A673 (cell line): Measurements from ENCODE around the gene CCL1. TPM values are rescaled to one million over a fixed set of nuclear protein-coding genes. Genes with fewer than 3 reads are reported as not detected.

Experiments
- BruUV-seq: library from RNA; stranded (reverse); fragments of 400-500 nt; replicated peaks from 2 replicates; lab custom pipeline; 2021; lab: Mats Ljungman, UMichigan
- CTCF ChIA-PET: fragments of 300-600 bp; sonication (Branson Sonifier 250); formaldehyde crosslinking; loops from one replicate; lab custom pipeline; 2022; ENCODE audit warnings: antibody characterized with exemption; lab: Charles Lee
- POLR2A ChIA-PET: fragments of 300-600 bp; sonication (Branson Sonifier 250); formaldehyde crosslinking; loops from one replicate; lab custom pipeline; 2022; ENCODE audit warnings: antibody characterized with exemption; ENCODE audit not compliant: low non-redundant PET; lab: Charles Lee
- DNase-seq: peaks from one replicate; pipeline ENCODE4 v3.0.0-alpha.2; 2015; ENCODE audit warnings: low spot score
- H3K27ac ChIP-seq: fragments of 200-600 bp; sonication (generic); 2 replicates; pipeline ENCODE4 v1.5.1; 2016; ENCODE audit warnings: mixed run types, low read depth, mild to moderate bottlenecking, mixed read lengths, antibody characterized with exemption, low read length; ENCODE audit not compliant: poor library complexity, severe bottlenecking
- H3K27me3 ChIP-seq: fragments of 200-600 bp; sonication (generic); replicated peaks from 2 replicates; pipeline ENCODE4 v1.6.1; 2017; ENCODE audit warnings: mixed run types, low read depth, mild to moderate bottlenecking, mixed read lengths, antibody characterized with exemption, low read length; ENCODE audit not compliant: insufficient read depth, poor library complexity
- H3K36me3 ChIP-seq: fragments of 200-600 bp; sonication (generic); 2 replicates; pipeline ENCODE4 v1.6.1; 2016; ENCODE audit warnings: mixed run types, mild to moderate bottlenecking, mixed read lengths, antibody characterized with exemption, low read length; ENCODE audit not compliant: insufficient read depth, poor library complexity, severe bottlenecking
- H3K4me1 ChIP-seq: fragments of 200-600 bp; sonication (generic); 2 replicates; pipeline ENCODE4 v1.6.1; 2017; ENCODE audit warnings: mixed run types, mild to moderate bottlenecking, mixed read lengths, antibody characterized with exemption, low read length; ENCODE audit not compliant: insufficient read depth, poor library complexity, severe bottlenecking
- H3K4me3 ChIP-seq: fragments of 200-600 bp; sonication (generic); 2 replicates; pipeline ENCODE4 v1.5.1; 2016; ENCODE audit warnings: low read depth, mixed run types, mild to moderate bottlenecking, mixed read lengths, low read length; ENCODE audit not compliant: poor library complexity, severe bottlenecking
- H3K9me3 ChIP-seq: fragments of 200-600 bp; sonication (generic); 2 replicates; pipeline ENCODE4 v1.6.1; 2016; ENCODE audit warnings: mixed run types, low read depth, mild to moderate bottlenecking, mixed read lengths, antibody characterized with exemption, low read length; ENCODE audit not compliant: poor library complexity, severe bottlenecking
- EZH2 ChIP-seq: fragments of 200-600 bp; sonication (generic); IDR thresholded peaks from 2 replicates; pipeline ENCODE4 v1.6.1; 2017; ENCODE audit warnings: borderline replicate concordance, low read depth, mild to moderate bottlenecking, mixed read lengths, antibody characterized with exemption, low read length; ENCODE audit not compliant: poor library complexity, severe bottlenecking
- intact Hi-C: fragments of 100-400 bp; cut with micrococcal nuclease; formaldehyde crosslinking; loops from one replicate; pipeline ENCODE4 v1.10.0; 2022; ENCODE audit not compliant: unreplicated experiment
- total RNA-seq: library from RNA; stranded (reverse); gene quantifications from 2 replicates; pipeline ENCODE4 v1.2.3, GENCODE V29; 2021
- TF ChIP-seq, protein P1 (sequence below): fragments of 300-800, 200-600 bp; sonication (generic); conservative IDR thresholded peaks from 2 replicates; pipeline ENCODE4 v1.5.1; 2017; ENCODE audit warnings: low read depth, mild to moderate bottlenecking, antibody characterized with exemption, low read length, moderate library complexity, mixed read lengths

The CCL1 gene
- total RNA-seq, 1 experiment from 2014 or later = not detected

DNA sequence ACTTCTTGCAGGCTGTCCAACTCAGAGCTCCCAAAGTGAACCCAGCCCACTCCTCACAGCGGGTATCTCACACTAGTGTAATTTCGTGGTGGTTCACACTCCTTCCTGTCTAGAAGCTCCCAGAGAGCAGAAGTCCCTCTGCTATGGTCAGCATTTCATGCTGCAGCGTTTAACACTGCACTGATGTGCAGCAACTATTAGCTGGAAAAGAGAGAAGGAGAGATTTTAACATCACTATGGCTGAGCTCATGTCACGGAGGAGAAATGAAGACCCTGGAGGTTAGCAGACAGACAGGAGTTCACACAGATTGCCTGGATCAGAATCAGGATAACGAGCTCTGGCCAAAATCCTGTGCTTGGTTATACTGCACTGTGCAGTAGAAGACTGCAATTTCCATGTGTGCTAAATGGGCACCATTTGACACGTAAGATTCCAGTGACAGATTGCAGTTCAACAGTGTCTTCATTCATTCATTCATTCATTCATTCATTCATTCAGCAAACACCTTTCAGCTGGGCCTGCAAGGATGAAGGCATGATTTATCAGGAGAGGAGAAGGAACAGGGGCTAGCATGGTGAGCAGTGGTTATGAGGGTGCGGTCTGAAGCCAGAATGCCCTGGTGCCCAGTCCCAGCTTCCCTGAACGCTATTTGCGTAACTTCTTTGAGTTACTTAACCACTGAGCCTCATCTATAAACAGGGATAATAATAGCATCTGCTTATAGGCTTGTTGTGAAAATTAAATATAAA, 5.3 kb upstream of the CCL1 start:
- Histone ChIP-seq H3K27me3 (no peaks in the 10 kb centered on the region), H3K9me3 (no peaks in the 10 kb centered on the region), H3K36me3 (no peaks in the 10 kb centered on the region), H3K27ac (no peak overlapping the region), H3K4me1 (no peaks in the 10 kb centered on the region), H3K4me3 (no peak overlapping the region)
- ChIA-PET POLR2A (no interaction called here), CTCF (no interaction called here)
- DNase-seq = no peak
- BruUV-seq = no TSS peak
- no peak for TF ChIP-seq EZH2
- TF ChIP-seq, protein P1, sequence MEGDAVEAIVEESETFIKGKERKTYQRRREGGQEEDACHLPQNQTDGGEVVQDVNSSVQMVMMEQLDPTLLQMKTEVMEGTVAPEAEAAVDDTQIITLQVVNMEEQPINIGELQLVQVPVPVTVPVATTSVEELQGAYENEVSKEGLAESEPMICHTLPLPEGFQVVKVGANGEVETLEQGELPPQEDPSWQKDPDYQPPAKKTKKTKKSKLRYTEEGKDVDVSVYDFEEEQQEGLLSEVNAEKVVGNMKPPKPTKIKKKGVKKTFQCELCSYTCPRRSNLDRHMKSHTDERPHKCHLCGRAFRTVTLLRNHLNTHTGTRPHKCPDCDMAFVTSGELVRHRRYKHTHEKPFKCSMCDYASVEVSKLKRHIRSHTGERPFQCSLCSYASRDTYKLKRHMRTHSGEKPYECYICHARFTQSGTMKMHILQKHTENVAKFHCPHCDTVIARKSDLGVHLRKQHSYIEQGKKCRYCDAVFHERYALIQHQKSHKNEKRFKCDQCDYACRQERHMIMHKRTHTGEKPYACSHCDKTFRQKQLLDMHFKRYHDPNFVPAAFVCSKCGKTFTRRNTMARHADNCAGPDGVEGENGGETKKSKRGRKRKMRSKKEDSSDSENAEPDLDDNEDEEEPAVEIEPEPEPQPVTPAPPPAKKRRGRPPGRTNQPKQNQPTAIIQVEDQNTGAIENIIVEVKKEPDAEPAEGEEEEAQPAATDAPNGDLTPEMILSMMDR = no peak
- intact Hi-C loops = no loop called here

DNA sequence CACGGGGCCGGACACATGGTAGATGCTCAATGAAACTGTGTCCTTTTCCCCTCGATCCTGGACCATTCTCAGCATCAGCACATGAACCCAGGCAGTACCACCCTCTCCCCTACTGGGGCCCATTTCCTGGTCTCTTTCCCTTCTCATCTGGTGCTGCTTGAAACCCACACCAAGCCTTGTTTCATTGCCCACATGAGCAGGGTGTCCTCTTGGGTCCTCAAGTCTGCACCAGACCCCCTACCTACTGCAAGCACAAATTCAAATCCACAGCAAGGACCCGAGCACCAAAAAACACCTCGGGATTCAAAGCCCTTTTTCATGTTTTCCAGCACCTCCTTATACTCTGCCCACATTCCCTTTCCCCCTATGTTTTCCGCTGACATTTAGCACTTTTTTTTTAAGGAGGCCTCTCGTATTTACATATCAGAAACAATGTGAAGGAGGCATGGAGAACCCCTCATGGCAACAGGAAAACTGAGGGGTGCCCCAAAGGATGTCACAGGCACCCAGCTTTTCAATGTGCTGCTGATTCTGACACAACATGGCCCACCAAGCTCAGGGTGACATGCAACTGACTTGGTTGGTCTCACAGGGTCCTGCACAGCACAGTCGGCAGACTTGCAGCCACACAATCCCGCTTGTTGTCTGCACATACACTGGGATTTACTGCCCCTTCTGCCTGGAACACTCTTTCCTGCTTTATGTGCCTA, 4.6 kb upstream of the CCL1 start:
- no peak for DNase-seq

DNA sequence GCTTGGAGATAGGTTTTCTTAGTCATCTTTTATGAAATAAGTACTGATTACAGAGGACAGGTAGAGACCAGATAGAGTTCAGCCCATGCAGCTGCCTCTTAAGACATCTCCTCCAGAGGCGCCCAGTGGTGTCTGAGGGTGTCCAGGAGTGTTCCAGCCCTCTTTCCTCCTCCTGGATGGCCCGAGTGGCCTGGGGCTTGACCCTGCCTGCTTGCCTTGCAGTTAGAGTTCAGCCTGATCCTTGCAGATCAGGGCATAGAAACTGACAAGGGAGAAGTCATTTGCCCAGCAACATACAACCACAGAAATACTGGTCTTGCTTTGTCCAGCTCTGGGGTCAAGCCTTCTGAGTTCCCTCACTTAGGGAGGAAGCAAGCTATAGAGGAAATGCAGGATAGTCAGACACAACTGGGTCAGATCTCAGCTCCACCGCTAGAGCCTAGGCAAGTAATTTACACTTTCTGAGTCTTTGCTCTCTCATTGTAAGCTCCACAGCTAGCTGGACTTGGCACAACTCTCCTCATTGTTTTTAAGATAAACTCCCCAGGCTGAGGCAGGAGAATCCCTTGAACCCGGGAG, 3.6 kb upstream of the CCL1 start:
- H3K27me3 ChIP-seq = no peaks in the 10 kb centered on the region
- H3K4me3 ChIP-seq = no peak overlapping the region
- no peaks in the 10 kb centered on the region for H3K36me3 ChIP-seq
- no peaks in the 10 kb centered on the region for H3K4me1 ChIP-seq
- BruUV-seq = no TSS peak
- no peak overlapping the region for H3K27ac ChIP-seq
- intact Hi-C loops = no loop called here
- no peak for DNase-seq
- H3K9me3 ChIP-seq = no peaks in the 10 kb centered on the region
- CTCF ChIA-PET = no interaction called here
- POLR2A ChIA-PET = no interaction called here
- TF ChIP-seq, protein P1 = no peak
- TF ChIP-seq EZH2 = no peak

More for the DNA sequence above, 4.6 kb upstream of the CCL1 start:
- ChIA-PET POLR2A (no interaction called here), CTCF (no interaction called here)
- Histone ChIP-seq H3K27me3 (no peaks in the 10 kb centered on the region), H3K27ac (no peak overlapping the region), H3K4me1 (no peaks in the 10 kb centered on the region), H3K36me3 (no peaks in the 10 kb centered on the region), H3K9me3 (no peaks in the 10 kb centered on the region), H3K4me3 (no peak overlapping the region)
- intact Hi-C loops = no loop called here
- no peak for TF ChIP-seq EZH2
- TF ChIP-seq, protein P1 = no peak
- no TSS peak for BruUV-seq
